Mesenchymal stem cell (in vitro differentiated cells and primary cell): ENCODE results near the gene RFC2.
"Not testable (repeated sequence)": the region's sequence is repeated elsewhere in the genome, so short reads cannot be mapped to it uniquely, and the experiment has no call there.

Experiments used
- DNase-seq: peaks from one replicate; pipeline ENCODE4 v3.0.0-alpha.2; 2013
- H2AFZ ChIP-seq: one replicate; pipeline ENCODE4 v1.6.1; 2013; ENCODE audit warnings: low read depth, mild to moderate bottlenecking, control low read depth, inconsistent platforms, low read length, moderate library complexity
- H2AK5ac ChIP-seq: 2 replicates; pipeline ENCODE4 v1.6.1; 2013; ENCODE audit warnings: low read length, moderate library complexity, mild to moderate bottlenecking, inconsistent platforms; ENCODE audit not compliant: severe bottlenecking
- H2BK120ac ChIP-seq: one replicate; pipeline ENCODE4 v1.6.1; 2013; ENCODE audit warnings: low read depth, mild to moderate bottlenecking, inconsistent platforms, low read length, moderate library complexity
- H2BK12ac ChIP-seq, 2 experiments: one replicate each; pipeline ENCODE4 v1.6.1; 2013; ENCODE audit warnings: inconsistent platforms in 2 of 2, low read length in 2 of 2, mild to moderate bottlenecking in 2 of 2, moderate library complexity in 2 of 2, control low read depth in 1 of 2
- H2BK15ac ChIP-seq: one replicate; pipeline ENCODE4 v1.6.1; 2013; ENCODE audit warnings: mild to moderate bottlenecking, low read depth, inconsistent platforms; ENCODE audit not compliant: poor library complexity, severe bottlenecking
- H2BK5ac ChIP-seq: 2 replicates; pipeline ENCODE4 v1.6.1; 2013; ENCODE audit warnings: low read depth, mild to moderate bottlenecking, low read length, control low read depth, inconsistent platforms; ENCODE audit not compliant: poor library complexity, severe bottlenecking
- H3K14ac ChIP-seq, 2 experiments: one replicate each; pipeline ENCODE4 v1.6.1; 2013; ENCODE audit warnings: inconsistent platforms in 2 of 2, low read length in 2 of 2, control low read depth in 1 of 2, mild to moderate bottlenecking in 1 of 2, moderate library complexity in 1 of 2
- H3K18ac ChIP-seq, 2 experiments: one replicate each; pipeline ENCODE4 v1.6.1; 2013; ENCODE audit warnings: inconsistent platforms in 2 of 2, low read length in 2 of 2, control low read depth in 1 of 2, low read depth in 1 of 2, mild to moderate bottlenecking in 1 of 2
- H3K23ac ChIP-seq, 2 experiments: one replicate each; pipeline ENCODE4 v1.6.1; 2013; ENCODE audit warnings: inconsistent platforms in 2 of 2, low read length in 2 of 2, mild to moderate bottlenecking in 2 of 2, moderate library complexity in 2 of 2, control low read depth in 1 of 2
- H3K27ac ChIP-seq: 2 replicates; pipeline ENCODE4 v1.5.1; 2013; ENCODE audit warnings: mild to moderate bottlenecking, moderate library complexity, low read length, control low read depth, inconsistent platforms; ENCODE audit not compliant: poor library complexity, severe bottlenecking
- H3K27me3 ChIP-seq, 2 experiments: 2 replicates each; pipeline versions ENCODE4 v1.6.1 to v1.7.0; 2013; ENCODE audit warnings: low read length in 2 of 2, mild to moderate bottlenecking in 2 of 2, moderate library complexity in 2 of 2, control low read depth in 1 of 2, inconsistent platforms in 1 of 2; ENCODE audit not compliant: control insufficient read depth in 1 of 2, insufficient read depth in 1 of 2
- H3K36me3 ChIP-seq, 2 experiments: 2 replicates each; pipeline versions ENCODE4 v1.6.1 to v1.7.0; 2013; ENCODE audit warnings: low read length in 2 of 2, control low read depth in 1 of 2, inconsistent platforms in 1 of 2, low read depth in 1 of 2, mild to moderate bottlenecking in 1 of 2; ENCODE audit not compliant: insufficient read depth in 2 of 2, control insufficient read depth in 1 of 2
- H3K4ac ChIP-seq, 2 experiments: one replicate each; pipeline ENCODE4 v1.6.1; 2013; ENCODE audit warnings: inconsistent platforms in 2 of 2, low read length in 2 of 2, mild to moderate bottlenecking in 2 of 2, moderate library complexity in 2 of 2, control low read depth in 1 of 2, low read depth in 1 of 2
- H3K4me1 ChIP-seq: 2 replicates; pipeline ENCODE4 v1.6.1; 2013; ENCODE audit warnings: low read depth, low read length, control low read depth; ENCODE audit not compliant: control insufficient read depth, insufficient read depth
- H3K4me2 ChIP-seq: 2 replicates; pipeline ENCODE4 v1.6.1; 2013; ENCODE audit warnings: low read length, mild to moderate bottlenecking, inconsistent platforms; ENCODE audit not compliant: poor library complexity, severe bottlenecking
- H3K4me3 ChIP-seq, 2 experiments: 2 replicates each; pipeline versions ENCODE4 v1.5.1 to v1.7.0; 2013; ENCODE audit warnings: low read length in 2 of 2, mild to moderate bottlenecking in 2 of 2, control low read depth in 1 of 2, low read depth in 1 of 2; ENCODE audit not compliant: insufficient read depth in 1 of 2
- H3K79me1 ChIP-seq: replicated peaks from 2 replicates; pipeline ENCODE4 v1.6.1; 2013; ENCODE audit warnings: mild to moderate bottlenecking, control low read depth, low read length, inconsistent platforms; ENCODE audit not compliant: poor library complexity, severe bottlenecking
- H3K9ac ChIP-seq: 2 replicates; pipeline ENCODE4 v1.7.0; 2013; ENCODE audit warnings: mild to moderate bottlenecking, low read length, moderate library complexity
- H3K9me3 ChIP-seq: 2 replicates; pipeline ENCODE4 v1.7.0; 2013; ENCODE audit warnings: mild to moderate bottlenecking, low read length; ENCODE audit not compliant: control insufficient read depth
- H4K8ac ChIP-seq: one replicate; pipeline ENCODE4 v1.6.1; 2013; ENCODE audit warnings: inconsistent platforms, mild to moderate bottlenecking, low read length, moderate library complexity
- H4K91ac ChIP-seq: one replicate; pipeline ENCODE4 v1.6.1; 2013; ENCODE audit warnings: mild to moderate bottlenecking, low read length, inconsistent platforms
- WGBS: methylation state at CpG from one replicate; pipeline ENCODE4 v1.1.7; 2013; ENCODE audit warnings: mixed read lengths; 5-methylcytosine and 5-hydroxymethylcytosine counted together

The RFC2 gene

GRCh38 chr7:74197449-74198124, 56.6 kb downstream of the RFC2 start:
- H3K9ac ChIP-seq = no peak overlapping the region
- no peaks in the 10 kb centered on the region for H3K9me3 ChIP-seq
- H4K8ac ChIP-seq = no peak overlapping the region
- H2BK15ac ChIP-seq = no peak overlapping the region
- no peak overlapping the region for H3K27ac ChIP-seq
- H3K4me3 ChIP-seq = no peak overlapping the region
- no peak overlapping the region for H3K23ac ChIP-seq
- 98% methylated on average over 5 of the region's 9 CpGs for WGBS
- H3K79me1 ChIP-seq = peaks cover 18% of the 10 kb centered on the region
- no peaks in the 10 kb centered on the region for H3K27me3 ChIP-seq
- no peak for DNase-seq
- H2BK5ac ChIP-seq = no peak overlapping the region
- H3K4me2 ChIP-seq = no peak overlapping the region
- peaks cover 9% of the 10 kb centered on the region for H3K4me1 ChIP-seq
- no peak overlapping the region for H2AFZ ChIP-seq
- no peak overlapping the region for H4K91ac ChIP-seq
- H3K4ac ChIP-seq = no peak overlapping the region
- H3K14ac ChIP-seq = no peak overlapping the region
- H2AK5ac ChIP-seq = no peak overlapping the region
- H3K36me3 ChIP-seq = peaks cover 51 to 58% of the 10 kb centered on the region in 2 experiments
- no peak overlapping the region for H2BK120ac ChIP-seq
- H3K18ac ChIP-seq = no peak overlapping the region
- no peak overlapping the region for H2BK12ac ChIP-seq

DNA sequence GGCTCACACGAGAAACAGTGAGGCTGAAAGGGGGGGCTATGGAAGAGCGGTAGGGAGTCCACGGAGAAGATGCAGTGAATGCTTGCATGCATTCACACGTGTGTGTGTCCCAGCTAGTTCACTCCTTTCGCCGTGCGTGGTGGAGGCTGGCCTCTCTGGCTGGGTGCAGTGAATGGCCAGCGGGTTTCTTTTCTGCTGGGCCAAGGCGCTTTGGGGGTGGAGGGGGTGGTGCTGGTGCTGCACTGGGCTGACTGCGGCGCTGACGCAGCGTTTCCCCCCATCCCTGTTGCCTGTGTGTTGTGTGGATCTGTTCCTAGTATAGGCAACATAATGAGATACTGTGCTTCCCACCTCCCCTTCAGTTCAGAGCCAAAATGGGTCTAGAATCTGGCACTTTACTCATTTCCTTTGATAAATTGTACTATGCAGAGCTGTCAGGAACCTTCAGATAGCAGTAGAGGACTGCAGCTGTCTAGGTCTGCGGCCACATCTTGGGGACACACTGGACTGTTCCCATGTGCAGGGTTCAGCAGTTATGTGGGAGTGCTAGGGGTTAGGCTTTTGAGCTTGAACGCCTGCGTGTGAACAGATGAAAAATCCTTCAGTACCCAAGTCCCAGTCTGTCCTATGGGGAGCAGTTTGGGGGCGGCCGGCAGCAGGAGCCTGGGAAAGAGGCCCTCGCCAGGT, 58.1 kb downstream of the RFC2 start:
- not testable (repeated sequence) for H3K27me3 ChIP-seq, H3K23ac ChIP-seq, H4K91ac ChIP-seq, H3K4ac ChIP-seq, H2BK15ac ChIP-seq, H3K9me3 ChIP-seq, H3K18ac ChIP-seq, H3K4me2 ChIP-seq, H3K9ac ChIP-seq, H3K4me1 ChIP-seq, H2AFZ ChIP-seq, H4K8ac ChIP-seq, H2BK120ac ChIP-seq, DNase-seq, H3K4me3 ChIP-seq, H3K27ac ChIP-seq, H2BK5ac ChIP-seq, H3K14ac ChIP-seq, H2AK5ac ChIP-seq, H2BK12ac ChIP-seq
- WGBS = 98% methylated on average over 6 of the region's 19 CpGs
- Histone ChIP-seq H3K79me1 (peaks cover 23% of the 10 kb centered on the region), H3K36me3 (peaks cover 54 to 71% of the 10 kb centered on the region in 2 experiments)

DNA sequence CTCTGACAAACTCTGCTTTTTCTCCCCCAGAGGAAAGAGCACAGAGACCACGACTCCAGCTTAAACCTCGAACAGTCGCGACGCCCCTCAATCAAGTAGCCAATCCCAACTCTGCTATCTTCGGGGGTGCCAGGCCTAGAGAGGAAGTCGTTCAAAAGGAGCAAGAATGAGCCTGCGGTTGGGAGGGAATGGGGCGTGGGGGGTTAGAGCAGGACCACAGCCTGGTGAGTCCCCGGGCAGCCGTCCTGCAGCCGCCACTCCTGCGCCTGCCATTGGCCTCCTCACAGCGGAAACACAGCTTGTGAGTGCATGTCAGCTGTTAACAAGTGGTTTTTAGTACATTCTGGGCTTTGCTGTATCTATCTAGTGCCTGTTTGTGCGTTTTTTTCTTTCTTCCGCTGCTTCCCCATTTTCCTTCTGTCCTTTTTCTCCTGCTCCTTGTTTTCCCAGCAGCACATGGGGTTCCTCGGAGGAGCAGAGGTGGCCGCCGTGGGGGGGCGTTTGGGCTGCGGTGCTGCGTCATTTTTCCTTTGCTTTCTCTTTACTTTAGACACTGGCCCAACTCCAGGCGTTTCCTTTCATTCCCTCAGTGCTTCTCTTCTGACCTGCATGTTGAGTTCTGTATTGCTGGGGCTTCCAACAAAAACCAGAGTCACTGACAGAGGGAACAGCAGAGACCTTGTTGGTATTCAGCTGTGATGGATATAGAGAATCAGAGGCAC, 58.9 kb downstream of the RFC2 start:
- 96% methylated on average over 9 of the region's 23 CpGs for WGBS
- H3K4me1 ChIP-seq, H2BK120ac ChIP-seq: not testable (repeated sequence)

GRCh38 chr7:74194686-74195085, 59.5 kb downstream of the RFC2 start:
- H3K9me3 ChIP-seq = no peaks in the 10 kb centered on the region
- no peak overlapping the region for H3K4me2 ChIP-seq
- no peak overlapping the region for H4K8ac ChIP-seq
- H3K4me1 ChIP-seq = peaks cover 3% of the 10 kb centered on the region
- H2AFZ ChIP-seq = no peak overlapping the region
- no peak overlapping the region for H2BK120ac ChIP-seq
- H3K9ac ChIP-seq = no peak overlapping the region
- no peak overlapping the region for H2BK12ac ChIP-seq
- H3K27me3 ChIP-seq = no peaks in the 10 kb centered on the region
- no peak overlapping the region for H3K23ac ChIP-seq
- H2BK15ac ChIP-seq = no peak overlapping the region
- H3K14ac ChIP-seq = no peak overlapping the region
- no peak overlapping the region for H3K4me3 ChIP-seq
- peaks cover 64 to 85% of the 10 kb centered on the region in 2 experiments for H3K36me3 ChIP-seq
- H2AK5ac ChIP-seq = peak overlapping the region; percentile 77
- no peak for DNase-seq
- H3K79me1 ChIP-seq = peaks cover 27% of the 10 kb centered on the region
- no peak overlapping the region for H4K91ac ChIP-seq
- no peak overlapping the region for H3K4ac ChIP-seq
- 96% methylated on average over 14 of the region's 14 CpGs for WGBS
- H2BK5ac ChIP-seq = no peak overlapping the region
- H3K27ac ChIP-seq = no peak overlapping the region
- H3K18ac ChIP-seq = no peak overlapping the region

More for the DNA sequence above, 58.9 kb downstream of the RFC2 start:
- H2BK12ac ChIP-seq, H3K4me2 ChIP-seq, H2AK5ac ChIP-seq, H3K27me3 ChIP-seq, H2AFZ ChIP-seq, H3K18ac ChIP-seq, H3K14ac ChIP-seq, H4K8ac ChIP-seq, H3K23ac ChIP-seq, H3K9ac ChIP-seq, H4K91ac ChIP-seq, H3K27ac ChIP-seq, DNase-seq, H2BK5ac ChIP-seq, H3K4ac ChIP-seq, H3K4me3 ChIP-seq, H2BK15ac ChIP-seq, H3K9me3 ChIP-seq: not testable (repeated sequence)
- Histone ChIP-seq H3K79me1 (peaks cover 27% of the 10 kb centered on the region), H3K36me3 (peaks cover 62 to 79% of the 10 kb centered on the region in 2 experiments)
